Stimulated activated CD4-positive, alpha-beta T cell treated with anti-CD3 and anti-CD28 coated beads, Interleukin-4, amount 100 ng/mL, for 24 hours (primary cell): Measurements from ENCODE around the gene SPACA1.
"Not testable (repeated sequence)": the region's sequence is repeated elsewhere in the genome, so short reads cannot be mapped to it uniquely, and the experiment has no call there.

ENCODE experiments used
- DNase-seq: peaks from one replicate; pipeline ENCODE4 v3.0.0-alpha.2; 2020

SPACA1 gene

GRCh38 chr6:88047510-88048150, at the start of gene SPACA1:
Gene SPACA1 (plus strand): TSS chr6:88047841. CDS start chr6:88047906, 65 bp downstream.
- no peak for DNase-seq

- DNase-seq: no peak
These were observed 46.9 kb upstream of the SPACA1 start for GRCh38 chr6:88000713-88001112.

GRCh38 chr6:88001279-88001678, 46.4 kb upstream of the SPACA1 start:
- not testable (repeated sequence) for DNase-seq

GRCh38 chr6:88004707-88005106, 42.9 kb upstream of the SPACA1 start:
- no peak for DNase-seq

GRCh38 chr6:88006557-88006956, 41.1 kb upstream of the SPACA1 start:
- no peak for DNase-seq

GRCh38 chr6:88008411-88008810, 39.2 kb upstream of the SPACA1 start:
- DNase-seq: no peak

- no peak for DNase-seq
These were observed 38.8 kb upstream of the SPACA1 start for GRCh38 chr6:88008831-88009231.

GRCh38 chr6:88013015-88013414, 34.6 kb upstream of the SPACA1 start:
- DNase-seq: no peak

- no peak for DNase-seq
These were observed 34.1 kb upstream of the SPACA1 start for GRCh38 chr6:88013554-88013953.

GRCh38 chr6:88020439-88020838, 27.2 kb upstream of the SPACA1 start:
- no peak for DNase-seq

- no peak for DNase-seq
These were observed 22.9 kb upstream of the SPACA1 start for GRCh38 chr6:88024696-88025095.

GRCh38 chr6:88031550-88031949, 16.1 kb upstream of the SPACA1 start:
- DNase-seq: no peak

- DNase-seq: no peak
These were observed 3.1 kb upstream of the SPACA1 start for GRCh38 chr6:88044530-88044929.

GRCh38 chr6:88045521-88046136, 2.0 kb upstream of the SPACA1 start:
- no peak for DNase-seq

GRCh38 chr6:88048578-88048977, 937 bp downstream of the SPACA1 start:
- DNase-seq: no peak

- no peak for DNase-seq
These were observed 2.6 kb downstream of the SPACA1 start for GRCh38 chr6:88050140-88050818.

- no peak for DNase-seq
These were observed 11.6 kb downstream of the SPACA1 start for GRCh38 chr6:88059191-88059590.

- no peak for DNase-seq
These were observed 14.7 kb downstream of the SPACA1 start for GRCh38 chr6:88062376-88062775.

GRCh38 chr6:88072462-88072861, 24.8 kb downstream of the SPACA1 start:
- DNase-seq: no peak

- no peak for DNase-seq
These were observed 27.1 kb downstream of the SPACA1 start for GRCh38 chr6:88074791-88075190.

GRCh38 chr6:88077305-88077704, 29.7 kb downstream of the SPACA1 start:
- DNase-seq: no peak

- no peak for DNase-seq
These were observed 39.2 kb downstream of the SPACA1 start for GRCh38 chr6:88086792-88087191.

- no peak for DNase-seq
These were observed 42.1 kb downstream of the SPACA1 start for GRCh38 chr6:88089708-88090107.

- no peak for DNase-seq
These were observed 58.2 kb downstream of the SPACA1 start for GRCh38 chr6:88105741-88106340.
